GM18499 (cell line): ENCODE results near the gene BRSK2.
"Not testable (repeated sequence)": the region's sequence is repeated elsewhere in the genome, so short reads cannot be mapped to it uniquely, and the experiment has no call there.

Experiments
- ATAC-seq: cut with Tn5 transposase; IDR thresholded peaks from one replicate; pipeline ENCODE4 v1.9.1; 2021; ENCODE audit warnings: moderate number of reproducible peaks; ENCODE audit not compliant: insufficient read depth, unreplicated experiment

Gene BRSK2

GRCh38 chr11:1389932-1390568, at the start of gene BRSK2:
BRSK2 (plus strand) TSS chr11:1389934; CDS start chr11:1390285, 351 bp downstream.
- no peak for ATAC-seq

- no peak for ATAC-seq
Measured at GRCh38 chr11:1340111-1340510, 49.6 kb upstream of the BRSK2 start.

GRCh38 chr11:1341226-1341625, 48.5 kb upstream of the BRSK2 start:
- not testable (repeated sequence) for ATAC-seq

GRCh38 chr11:1341928-1342524, 47.7 kb upstream of the BRSK2 start:
- no peak for ATAC-seq

GRCh38 chr11:1342946-1343345, 46.8 kb upstream of the BRSK2 start:
- ATAC-seq: no peak

GRCh38 chr11:1343391-1344055, 46.2 kb upstream of the BRSK2 start:
- ATAC-seq: no peak

- no peak for ATAC-seq
Measured at GRCh38 chr11:1344056-1344635, 45.6 kb upstream of the BRSK2 start.

- ATAC-seq: no peak
Measured at GRCh38 chr11:1345737-1346513, 43.8 kb upstream of the BRSK2 start.

GRCh38 chr11:1346669-1347390, 42.9 kb upstream of the BRSK2 start:
- ATAC-seq: no peak

GRCh38 chr11:1347411-1347999, 42.2 kb upstream of the BRSK2 start:
- ATAC-seq: not testable (repeated sequence)

- no peak for ATAC-seq
Measured at GRCh38 chr11:1348146-1348795, 41.5 kb upstream of the BRSK2 start.

- no peak for ATAC-seq
Measured at GRCh38 chr11:1348796-1349326, 40.9 kb upstream of the BRSK2 start.

- no peak for ATAC-seq
Measured at GRCh38 chr11:1349327-1350041, 40.2 kb upstream of the BRSK2 start.

GRCh38 chr11:1350086-1350725, 39.5 kb upstream of the BRSK2 start:
- no peak for ATAC-seq

GRCh38 chr11:1351278-1351937, 38.3 kb upstream of the BRSK2 start:
- ATAC-seq: no peak

GRCh38 chr11:1352696-1353382, 36.9 kb upstream of the BRSK2 start:
- ATAC-seq: no peak
